HFFc6 (cell line): Measurements from ENCODE around the gene ZFP3. TPM values are rescaled to one million over a fixed set of nuclear protein-coding genes. Genes with fewer than 3 reads are reported as not detected.
"Not testable (repeated sequence)": the region's sequence is repeated elsewhere in the genome, so short reads cannot be mapped to it uniquely, and the experiment has no call there.

Experiments
- DNase-seq: peaks from one replicate; pipeline ENCODE4 v3.0.0-alpha.2; 2018
- H3K27ac Mint-ChIP-seq: 2 replicates; pipeline ENCODE4 v1.8.0; 2020; ENCODE audit warnings: mild to moderate bottlenecking, mixed read lengths
- H3K27me3 Mint-ChIP-seq: 2 replicates; pipeline ENCODE4 v1.8.0; 2021; ENCODE audit warnings: mild to moderate bottlenecking, moderate library complexity, mixed read lengths; ENCODE audit not compliant: insufficient read depth
- H3K36me3 Mint-ChIP-seq: 2 replicates; pipeline ENCODE4 v1.8.0; 2021; ENCODE audit warnings: low read depth, mixed read lengths
- H3K4me1 Mint-ChIP-seq: 2 replicates; pipeline ENCODE4 v1.8.0; 2020; ENCODE audit warnings: low read depth, mixed read lengths
- H3K4me3 Mint-ChIP-seq: 2 replicates; pipeline ENCODE4 v1.8.0; 2020; ENCODE audit warnings: mild to moderate bottlenecking, moderate library complexity, mixed read lengths
- H3K9me3 Mint-ChIP-seq: 2 replicates; pipeline ENCODE4 v1.8.0; 2020; ENCODE audit warnings: mild to moderate bottlenecking, mixed read lengths
- total RNA-seq, 6 experiments: library from RNA; stranded (reverse); fragmentation: NEBNext Ultra II Directional; extraction: Animal tissue kit (Norgen Biotek cat#: 25700); gene quantifications; 2 replicates in 1 of 6; 3 replicates in 5 of 6; pipeline ENCODE4 v1.2.3, GENCODE V29; 2021
- TF ChIP-seq, protein P1 (sequence below): fragments of 200-600 bp; sonication (generic); IDR thresholded peaks from 2 replicates; pipeline ENCODE4 v1.5.0; 2021; ENCODE audit warnings: antibody characterized with exemption, mild to moderate bottlenecking

The ZFP3 gene
- total RNA-seq, 6 experiments from 2014 or later: 0.09 to 0.19 (median 0.13) TPM; not detected in 1

DNA sequence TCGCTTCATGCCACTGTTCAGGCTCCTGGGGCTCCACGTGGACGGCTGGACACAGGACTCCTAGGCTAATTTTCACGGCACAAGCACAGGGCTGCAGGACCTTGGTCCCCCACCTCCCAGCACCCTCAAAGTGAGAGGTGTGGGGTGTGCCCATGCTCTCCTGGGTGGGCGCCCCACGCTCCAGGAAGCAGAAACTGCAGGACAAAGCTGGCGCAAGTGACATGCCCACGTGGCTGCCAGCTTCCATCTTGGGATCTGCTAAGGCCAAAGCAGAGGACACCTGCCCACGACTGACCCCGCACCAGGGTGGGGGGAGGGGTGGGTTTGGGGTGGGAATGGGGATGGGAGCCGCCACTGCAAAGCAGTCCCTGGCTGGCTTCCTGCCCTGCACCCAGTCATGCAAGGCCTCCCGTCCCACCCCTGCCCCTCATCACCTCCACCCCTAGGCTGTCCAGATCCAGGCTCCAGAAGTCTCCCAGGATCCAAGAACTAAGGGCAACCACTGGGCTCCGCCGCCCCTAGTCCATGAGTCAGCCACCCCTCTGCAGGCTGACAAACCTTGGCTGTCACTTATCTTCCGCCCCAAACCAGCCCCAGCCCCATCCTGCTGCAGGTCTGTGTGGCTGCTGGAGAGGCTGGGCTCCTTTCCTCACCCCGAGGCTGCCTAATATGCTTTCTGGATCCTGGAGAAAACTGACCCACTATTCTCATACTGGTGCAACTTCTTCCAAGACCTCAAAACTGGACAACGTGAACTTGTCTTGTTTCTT, 48.6 kb downstream of the ZFP3 start:
- Mint-ChIP-seq H3K4me3 (no peak overlapping the region), H3K27ac (no peak overlapping the region), H3K27me3 (peaks cover 52% of the 10 kb centered on the region), H3K4me1 (no peaks in the 10 kb centered on the region), H3K9me3 (no peaks in the 10 kb centered on the region), H3K36me3 (no peaks in the 10 kb centered on the region)
- TF ChIP-seq, protein P1, sequence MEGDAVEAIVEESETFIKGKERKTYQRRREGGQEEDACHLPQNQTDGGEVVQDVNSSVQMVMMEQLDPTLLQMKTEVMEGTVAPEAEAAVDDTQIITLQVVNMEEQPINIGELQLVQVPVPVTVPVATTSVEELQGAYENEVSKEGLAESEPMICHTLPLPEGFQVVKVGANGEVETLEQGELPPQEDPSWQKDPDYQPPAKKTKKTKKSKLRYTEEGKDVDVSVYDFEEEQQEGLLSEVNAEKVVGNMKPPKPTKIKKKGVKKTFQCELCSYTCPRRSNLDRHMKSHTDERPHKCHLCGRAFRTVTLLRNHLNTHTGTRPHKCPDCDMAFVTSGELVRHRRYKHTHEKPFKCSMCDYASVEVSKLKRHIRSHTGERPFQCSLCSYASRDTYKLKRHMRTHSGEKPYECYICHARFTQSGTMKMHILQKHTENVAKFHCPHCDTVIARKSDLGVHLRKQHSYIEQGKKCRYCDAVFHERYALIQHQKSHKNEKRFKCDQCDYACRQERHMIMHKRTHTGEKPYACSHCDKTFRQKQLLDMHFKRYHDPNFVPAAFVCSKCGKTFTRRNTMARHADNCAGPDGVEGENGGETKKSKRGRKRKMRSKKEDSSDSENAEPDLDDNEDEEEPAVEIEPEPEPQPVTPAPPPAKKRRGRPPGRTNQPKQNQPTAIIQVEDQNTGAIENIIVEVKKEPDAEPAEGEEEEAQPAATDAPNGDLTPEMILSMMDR: no peak
- DNase-seq: no peak

DNA sequence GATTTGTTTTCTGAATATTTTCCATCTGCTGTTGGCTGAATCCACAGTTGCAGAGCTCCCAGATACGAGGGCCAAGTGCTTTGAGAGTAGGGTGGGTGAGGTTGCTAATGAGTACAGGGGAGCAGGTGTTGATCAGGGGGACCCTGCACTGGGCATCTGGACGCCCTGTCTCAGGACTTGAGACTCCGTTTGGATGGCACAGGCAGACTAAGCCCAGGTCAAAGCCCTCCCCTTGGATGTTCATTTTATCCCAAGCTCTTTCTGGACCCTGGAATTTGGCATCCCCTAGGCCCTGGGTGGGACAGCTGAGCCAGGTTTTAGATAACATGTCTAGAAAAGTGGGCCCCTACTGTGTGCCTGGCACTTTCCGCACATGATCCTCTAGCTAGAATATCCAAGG, 49.6 kb downstream of the ZFP3 start:
- peaks cover 52% of the 10 kb centered on the region for H3K27me3 Mint-ChIP-seq
- H3K9me3 Mint-ChIP-seq: no peaks in the 10 kb centered on the region
- H3K36me3 Mint-ChIP-seq: no peaks in the 10 kb centered on the region
- H3K4me3 Mint-ChIP-seq: no peak overlapping the region
- H3K4me1 Mint-ChIP-seq: no peaks in the 10 kb centered on the region
- DNase-seq: no peak
- TF ChIP-seq, protein P1: no peak
- no peak overlapping the region for H3K27ac Mint-ChIP-seq

DNA sequence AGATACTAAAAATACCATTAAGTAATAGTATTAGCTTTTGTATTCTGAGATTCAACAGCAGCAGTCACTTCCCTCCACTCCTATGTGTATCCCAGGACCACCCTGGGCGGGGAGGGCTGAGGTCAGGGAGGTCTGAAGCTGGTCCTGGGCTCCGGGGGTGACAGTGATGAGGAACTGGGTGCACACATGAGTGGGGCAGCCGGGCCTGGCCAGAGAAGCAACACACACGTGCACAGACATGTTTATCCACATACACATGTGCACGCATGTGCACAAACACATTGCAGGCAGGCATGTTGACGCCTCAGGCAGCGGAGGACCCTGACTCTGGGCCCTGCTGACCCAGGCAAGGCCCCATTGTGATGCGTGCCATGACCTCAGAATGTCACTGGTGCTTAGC, 50.1 kb downstream of the ZFP3 start:
- H3K4me3 Mint-ChIP-seq, H3K36me3 Mint-ChIP-seq, DNase-seq, H3K27ac Mint-ChIP-seq, H3K9me3 Mint-ChIP-seq, H3K4me1 Mint-ChIP-seq: not testable (repeated sequence)
- peaks cover 54% of the 10 kb centered on the region for H3K27me3 Mint-ChIP-seq

DNA sequence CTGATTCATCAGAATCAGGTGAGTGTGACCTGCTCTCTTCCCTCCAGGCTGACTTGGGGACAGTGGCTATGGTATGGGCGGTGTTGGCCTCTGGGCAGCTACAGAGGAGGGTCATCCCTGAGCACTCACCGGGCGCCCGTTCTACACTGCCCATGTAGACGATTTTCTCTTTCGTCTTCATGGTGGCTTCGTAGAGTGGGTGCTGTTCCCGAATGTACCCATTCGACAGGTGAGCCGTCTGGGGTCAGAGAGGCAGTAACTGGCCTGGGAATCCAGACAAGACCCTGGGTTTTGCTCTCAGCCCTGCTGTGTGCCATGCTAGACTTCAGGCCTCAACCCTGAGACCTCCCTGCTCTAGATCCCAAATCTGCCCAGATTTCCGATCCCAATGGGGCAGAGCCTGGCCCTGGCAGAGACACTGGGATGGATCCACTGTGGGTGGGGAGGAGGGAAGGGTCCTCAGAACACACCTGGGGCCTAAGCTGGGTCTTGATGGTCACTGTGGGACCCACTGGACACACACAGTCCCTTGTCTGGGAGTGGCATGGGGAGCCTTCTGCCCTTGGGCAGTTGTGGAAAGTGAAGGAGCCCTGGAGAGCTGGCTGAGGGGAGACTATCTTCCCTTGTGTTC, 50.8 kb downstream of the ZFP3 start:
- H3K4me3 Mint-ChIP-seq: no peak overlapping the region
- no peak overlapping the region for H3K27ac Mint-ChIP-seq

DNA sequence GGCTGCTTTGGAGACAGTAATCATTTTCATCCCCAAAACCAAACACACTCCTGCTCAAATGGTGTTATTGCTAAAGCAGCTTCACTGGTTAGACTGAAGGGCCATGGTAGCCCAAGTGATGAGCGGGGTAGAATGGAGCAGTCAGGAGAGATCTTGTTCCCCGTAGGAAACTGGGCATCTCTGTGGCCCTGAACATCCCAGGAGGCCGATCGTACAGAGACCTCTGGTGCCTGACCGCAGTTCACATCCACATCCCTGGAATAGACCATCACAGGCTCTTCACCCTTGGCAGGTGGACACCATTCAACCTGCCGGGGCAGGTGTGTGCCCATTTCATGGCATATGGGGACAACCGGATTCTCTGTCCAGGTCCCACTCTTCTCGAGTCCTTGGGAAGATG, 51.5 kb downstream of the ZFP3 start:
- H3K4me3 Mint-ChIP-seq, H3K27ac Mint-ChIP-seq, H3K4me1 Mint-ChIP-seq, H3K36me3 Mint-ChIP-seq, H3K9me3 Mint-ChIP-seq, DNase-seq: not testable (repeated sequence)
- peaks cover 45% of the 10 kb centered on the region for H3K27me3 Mint-ChIP-seq

More for the DNA sequence above, 50.8 kb downstream of the ZFP3 start:
- Mint-ChIP-seq H3K36me3 (no peaks in the 10 kb centered on the region), H3K27me3 (peaks cover 49% of the 10 kb centered on the region), H3K9me3 (no peaks in the 10 kb centered on the region), H3K4me1 (no peaks in the 10 kb centered on the region)
- DNase-seq: no peak
- TF ChIP-seq, protein P1: no peak

DNA sequence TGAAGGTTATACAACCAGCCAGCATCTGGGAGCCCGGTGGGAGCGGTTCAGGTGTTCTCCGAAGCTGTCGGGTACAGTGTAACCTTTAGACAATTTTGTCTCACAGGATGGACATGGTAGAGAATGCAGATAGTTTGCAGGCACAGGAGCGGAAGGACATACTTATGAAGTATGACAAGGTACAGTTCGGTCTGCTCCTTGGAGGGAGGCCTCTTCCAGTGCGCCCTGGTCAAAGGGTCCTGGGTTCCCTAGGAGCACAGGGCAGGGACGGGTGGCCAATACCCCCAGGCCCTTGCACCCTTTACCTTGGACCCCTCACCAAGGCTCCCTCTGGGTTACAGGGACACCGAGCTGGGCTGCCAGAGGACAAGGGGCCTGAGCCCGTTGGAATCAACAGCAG, 52.0 kb downstream of the ZFP3 start:
- H3K4me3 Mint-ChIP-seq, H3K36me3 Mint-ChIP-seq, H3K27ac Mint-ChIP-seq, H3K9me3 Mint-ChIP-seq, DNase-seq, H3K4me1 Mint-ChIP-seq: not testable (repeated sequence)
- H3K27me3 Mint-ChIP-seq: peaks cover 45% of the 10 kb centered on the region

DNA sequence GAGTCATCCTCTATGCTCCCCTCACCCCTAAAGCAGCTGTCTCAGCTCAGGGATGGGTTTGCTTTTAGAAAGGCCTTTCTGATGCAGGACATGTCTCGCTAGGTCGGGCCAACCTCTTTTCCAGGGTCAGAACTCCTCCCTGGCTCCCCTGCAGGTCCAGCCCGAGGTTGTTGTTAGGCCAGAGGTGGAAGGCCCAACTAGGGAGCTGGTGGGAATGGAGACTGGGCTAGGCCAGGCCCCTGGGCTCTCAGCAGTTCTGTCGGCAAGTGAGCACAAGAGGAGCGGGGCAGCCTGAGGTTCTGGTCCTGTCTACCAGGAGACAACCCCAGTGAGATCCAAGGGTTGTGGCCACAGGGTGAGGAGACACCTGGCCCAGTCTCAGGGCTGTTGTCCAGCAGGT, 52.4 kb downstream of the ZFP3 start:
- Mint-ChIP-seq H3K4me1 (peaks cover 13% of the 10 kb centered on the region), H3K27me3 (peaks cover 45% of the 10 kb centered on the region)
- not testable (repeated sequence) for H3K27ac Mint-ChIP-seq, H3K4me3 Mint-ChIP-seq, H3K9me3 Mint-ChIP-seq, DNase-seq, H3K36me3 Mint-ChIP-seq
